Activated CD4-positive, CD25-positive, alpha-beta regulatory T cell treated with anti-CD3 and anti-CD28 coated beads, Interleukin-2, amount 50 U/mL, for 16 hours (primary cell): ENCODE data around the gene ADK.

Experiments
- DNase-seq: peaks from one replicate; pipeline ENCODE4 v3.0.0-alpha.2; 2020; ENCODE audit warnings: low read depth, low spot score

ADK gene

DNA sequence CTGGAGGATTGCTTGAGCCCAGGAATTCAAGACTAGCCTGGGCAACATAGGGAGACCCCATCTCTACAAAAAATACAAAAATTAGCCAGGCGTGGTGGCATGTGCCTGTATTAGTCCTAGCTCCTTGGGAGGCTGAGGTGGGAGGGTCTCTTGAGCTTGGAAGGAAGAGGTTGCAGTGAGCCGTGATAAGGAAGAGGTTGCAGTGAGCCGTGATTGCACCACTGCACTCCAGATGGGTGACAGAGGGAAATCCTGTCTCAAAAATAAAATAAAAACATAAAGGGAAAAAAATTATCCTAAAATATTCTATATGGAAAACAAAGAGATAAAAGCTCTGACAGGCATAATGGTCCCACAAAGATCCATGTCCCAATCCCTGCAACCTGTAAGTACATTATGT is 587.5 kb downstream of the ADK start:
- no peak for DNase-seq

DNA sequence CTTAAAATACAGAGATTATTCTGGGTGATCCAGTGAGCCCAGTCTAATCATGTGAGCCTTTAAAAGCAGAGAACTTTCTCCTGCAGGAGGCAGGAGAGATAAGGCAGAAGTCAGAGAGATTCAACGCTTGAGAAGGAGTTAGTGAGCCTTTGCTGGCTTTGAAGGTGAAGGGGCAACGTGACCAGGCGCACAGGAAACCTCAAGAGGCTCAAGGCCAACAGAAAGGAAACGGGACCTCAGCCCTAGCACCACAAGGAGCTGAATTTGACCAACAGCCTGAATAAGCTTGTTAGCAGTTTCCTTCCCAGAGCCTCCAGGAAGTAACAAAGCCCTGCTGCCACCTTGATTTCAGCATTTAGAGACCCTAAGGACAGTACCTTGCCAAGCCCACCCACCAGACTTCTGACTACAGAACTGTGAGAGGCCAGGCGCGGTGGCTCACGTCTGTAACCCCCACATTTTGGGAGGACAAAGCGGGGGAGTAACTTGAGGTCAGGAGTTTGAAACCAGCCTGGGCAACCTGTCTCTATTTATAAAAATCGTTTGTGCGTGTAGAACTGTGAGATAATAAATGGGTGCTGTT is 588.1 kb downstream of the ADK start:
- DNase-seq: no peak

DNA sequence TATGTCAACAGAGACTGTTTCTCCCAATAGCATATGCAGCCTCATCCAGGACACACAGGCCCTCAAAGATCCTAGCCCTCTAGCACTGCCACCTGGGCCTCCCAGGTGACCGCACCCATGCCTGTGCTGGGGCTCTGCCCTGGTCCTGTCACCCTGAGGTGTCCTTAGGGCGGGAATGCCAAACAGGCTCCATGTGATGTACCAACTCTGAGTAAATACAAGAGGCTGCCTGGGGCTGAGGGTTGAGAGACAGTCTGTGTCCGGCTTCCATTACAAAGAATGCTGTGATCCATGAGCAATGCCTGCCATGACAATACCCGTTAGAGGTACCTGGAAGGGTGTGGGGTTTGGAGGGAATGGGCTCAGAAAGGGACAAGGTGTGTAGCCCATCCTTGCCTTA is 592.4 kb downstream of the ADK start:
- DNase-seq: no peak

DNA sequence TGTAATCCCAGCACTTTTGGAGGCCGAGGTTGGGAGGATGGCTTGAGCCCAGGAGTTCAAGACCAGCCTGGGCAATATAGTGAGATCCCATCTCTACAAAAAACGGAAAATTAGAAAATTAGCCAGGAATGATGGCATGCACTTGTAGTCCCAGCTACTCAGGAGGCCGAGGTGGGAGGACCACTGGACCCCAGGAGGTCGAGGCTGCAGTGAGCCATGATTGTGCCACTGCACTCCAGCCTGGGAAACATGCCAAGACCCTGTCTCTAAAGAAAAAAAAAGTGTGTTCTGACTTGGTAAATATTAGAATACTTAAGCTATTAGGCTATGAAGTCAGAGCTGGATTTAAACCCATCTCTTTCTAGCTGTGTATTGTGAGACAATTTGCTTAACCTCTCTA is 594.4 kb downstream of the ADK start:
- DNase-seq: no peak

DNA sequence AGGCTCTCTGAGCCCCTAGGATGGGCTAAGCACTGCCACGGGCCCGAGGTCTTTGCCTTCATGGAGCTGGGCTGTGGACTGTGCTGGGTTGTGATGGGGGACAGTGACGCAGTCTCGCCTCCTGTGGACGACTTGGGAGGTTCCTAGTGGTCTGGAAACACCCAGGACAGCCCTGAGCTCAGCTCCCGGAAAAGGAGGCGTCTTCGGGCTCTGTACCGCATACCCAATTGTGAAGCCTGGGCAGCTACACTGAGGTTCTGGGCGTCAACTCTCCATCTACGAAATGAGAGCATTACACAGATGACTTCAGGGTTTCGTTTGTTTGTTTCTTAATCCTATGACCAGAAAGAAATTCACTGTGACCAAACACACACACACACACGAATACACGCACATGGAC is 595.8 kb downstream of the ADK start:
- no peak for DNase-seq

GRCh38 chr10:74748468-74749031 is 597.5 kb downstream of the ADK start:
- DNase-seq: no peak

GRCh38 chr10:74750848-74751274 is 599.8 kb downstream of the ADK start:
- no peak for DNase-seq

DNA sequence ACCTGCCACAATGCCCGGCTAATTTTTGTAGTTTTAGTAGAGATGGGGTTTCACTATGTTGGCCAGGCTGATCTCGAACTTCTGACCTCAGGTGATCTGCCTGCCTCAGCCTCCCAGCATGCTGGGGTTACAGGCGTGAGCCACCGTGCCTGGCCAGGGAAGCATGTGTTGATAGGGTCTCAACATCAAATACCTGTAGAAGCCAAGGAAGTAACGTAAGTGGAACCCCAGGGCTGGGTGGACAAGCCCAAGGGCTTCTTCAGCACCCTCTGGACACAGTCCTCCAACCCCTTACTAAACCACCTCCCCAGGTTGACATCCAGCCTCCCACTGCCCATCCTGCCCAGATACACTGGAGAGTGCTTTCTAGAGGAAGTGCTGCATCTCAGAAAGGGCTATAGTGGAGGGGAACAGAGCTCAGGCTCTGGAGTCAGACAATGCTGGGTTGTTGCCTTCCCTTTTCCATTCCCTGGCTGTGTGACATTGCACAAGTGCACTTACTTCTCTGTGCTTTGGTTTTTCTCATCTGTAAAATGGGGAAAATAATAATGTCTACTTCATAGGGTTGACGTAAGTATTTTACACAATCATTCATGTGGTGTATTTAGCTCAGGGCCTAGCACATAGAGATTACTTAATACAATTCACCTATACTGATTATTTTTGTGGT is 601.5 kb downstream of the ADK start:
- DNase-seq: no peak

DNA sequence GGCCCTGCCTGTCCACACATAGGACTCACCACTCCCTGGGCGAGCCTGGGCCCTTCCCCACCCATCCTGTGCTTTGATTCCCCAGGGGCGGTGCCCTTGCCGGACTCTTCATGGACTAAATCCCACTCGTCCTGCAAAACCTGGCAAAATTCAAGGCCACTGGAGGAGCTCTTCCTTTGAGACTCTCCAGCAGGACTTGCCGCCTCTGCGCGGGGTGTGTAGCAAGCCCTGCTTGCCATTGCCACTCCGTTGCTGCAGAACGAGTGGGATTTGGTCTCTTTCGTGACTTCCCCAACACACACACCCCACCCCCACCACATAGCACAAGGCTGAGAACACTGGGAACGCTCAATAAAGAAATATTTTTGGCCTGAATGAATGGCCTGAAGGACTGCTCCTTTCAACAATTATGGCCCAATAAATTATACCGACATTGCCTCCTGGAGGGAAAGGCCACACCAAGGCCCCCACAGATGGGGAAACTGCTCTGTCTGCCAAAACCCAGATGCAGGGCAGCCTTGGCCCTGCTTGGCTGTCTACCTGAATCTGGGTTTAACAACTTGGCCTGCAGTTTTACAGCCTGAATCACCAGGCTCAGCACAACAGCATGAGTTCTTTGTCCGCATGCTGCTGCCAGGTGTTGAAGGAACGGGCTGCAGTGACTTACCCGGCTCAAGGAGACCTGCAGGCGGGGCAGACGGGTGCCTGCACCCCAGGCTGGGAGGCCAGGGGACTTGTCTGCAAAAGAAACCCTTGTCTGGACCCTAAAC is 602.6 kb downstream of the ADK start:
- no peak for DNase-seq

GRCh38 chr10:74754381-74754821 is 603.4 kb downstream of the ADK start:
- no peak for DNase-seq

DNA sequence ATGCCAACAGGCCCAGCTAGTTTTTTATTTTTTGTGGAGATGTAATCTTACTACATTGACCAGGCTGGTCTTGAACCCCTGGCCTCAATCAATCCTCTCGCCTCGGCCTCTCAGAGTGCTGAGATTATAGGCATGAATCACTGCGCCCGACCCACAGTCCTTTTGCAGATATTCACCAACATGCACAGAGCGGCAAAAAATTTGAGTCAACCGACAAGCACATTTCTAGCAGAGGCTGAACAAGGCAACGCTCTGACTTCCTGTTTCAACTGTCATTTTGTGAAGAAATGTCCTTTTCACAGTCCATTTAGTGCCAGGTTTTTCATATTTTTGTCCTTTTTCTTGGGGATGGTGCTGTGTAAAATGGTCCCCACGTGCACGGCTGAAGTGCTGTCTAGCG is 604.3 kb downstream of the ADK start:
- no peak for DNase-seq
